NCI-H1105 treated with DMSO at 0.1 percent for 48 hours (cell line): ENCODE data around the gene COX7A2.

Experiments
- DNase-seq: peaks from one replicate; lab custom pipeline; 2025; lab: John Stamatoyannopoulos, UW

The COX7A2 gene, protein sequence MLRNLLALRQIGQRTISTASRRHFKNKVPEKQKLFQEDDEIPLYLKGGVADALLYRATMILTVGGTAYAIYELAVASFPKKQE

DNA sequence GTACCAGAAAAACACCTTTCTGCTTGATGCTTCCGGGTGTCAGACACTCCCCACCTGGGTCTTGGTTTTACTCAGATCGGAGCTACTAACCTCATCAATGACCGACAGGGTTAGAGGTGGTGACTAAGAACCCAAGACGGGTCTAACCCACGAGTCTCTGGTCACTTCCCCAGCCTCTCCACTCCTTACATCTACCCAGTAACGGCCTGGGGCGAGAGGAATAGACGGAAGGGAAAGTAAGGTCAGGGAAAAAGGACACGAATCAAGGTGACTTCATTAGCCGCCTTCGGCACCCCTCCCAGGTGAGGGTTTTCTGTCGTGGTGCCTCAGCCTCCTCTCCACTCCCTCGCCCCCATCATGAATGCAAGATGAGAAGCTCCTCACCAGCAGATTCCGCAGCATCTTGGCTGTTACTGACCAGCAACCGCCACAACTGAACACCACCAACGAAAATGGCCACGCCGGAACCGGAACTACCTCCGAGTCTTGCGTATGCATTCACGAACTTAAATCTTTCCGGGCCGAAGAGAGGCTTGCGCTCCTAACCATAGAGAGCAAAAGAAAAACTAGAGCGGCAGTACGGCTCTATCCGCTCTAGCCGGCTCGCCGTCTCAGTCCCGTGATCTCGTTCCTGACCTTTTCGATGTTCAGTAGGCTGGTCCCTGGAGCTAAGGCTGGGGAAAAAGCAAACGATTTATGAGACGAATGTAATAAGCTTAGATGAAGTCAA, at the start of gene COX7A2:
COX7A2 (minus strand) TSS at position 469 of the 730 bp plus-strand sequence; CDS start at position 402, 67 bp downstream.
- peak; percentile 99 for DNase-seq

DNA sequence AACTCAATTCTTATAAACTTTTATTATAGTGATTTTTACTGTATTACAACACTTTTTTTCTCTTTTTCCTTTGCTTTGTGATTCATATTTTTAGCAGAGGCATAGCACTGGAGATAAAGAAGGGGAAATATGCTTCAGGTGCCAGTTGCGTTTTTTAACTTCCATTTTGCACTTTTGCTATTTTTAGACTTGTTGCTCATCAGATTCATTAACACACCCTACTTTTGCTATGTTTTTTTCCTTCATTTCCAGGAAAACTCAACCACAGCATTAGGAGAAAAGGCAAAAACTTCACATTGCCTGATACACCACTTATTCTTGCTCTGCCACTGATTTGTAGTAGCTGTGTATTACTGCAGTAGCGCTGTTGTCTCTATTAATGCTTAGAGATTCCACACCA, 49.0 kb upstream of the COX7A2 start:
- DNase-seq: no peak

DNA sequence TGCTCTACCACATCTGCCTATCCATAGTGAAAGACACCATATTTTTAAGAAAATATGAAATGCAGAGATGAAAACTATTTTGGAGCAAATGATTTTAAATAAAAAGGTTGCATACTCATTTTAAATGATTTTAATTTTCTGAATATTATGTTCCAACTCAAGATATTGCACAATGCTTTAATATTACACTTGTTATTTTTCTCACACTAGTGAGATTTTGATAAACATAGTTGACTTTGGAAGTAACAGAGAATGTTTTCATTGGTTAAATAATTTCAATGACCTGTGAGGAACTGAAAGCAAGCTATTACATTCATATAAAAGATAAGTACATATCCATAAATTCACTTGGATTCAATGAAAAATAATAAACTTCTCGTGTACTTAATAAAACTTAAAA, 48.1 kb upstream of the COX7A2 start:
- no peak for DNase-seq

DNA sequence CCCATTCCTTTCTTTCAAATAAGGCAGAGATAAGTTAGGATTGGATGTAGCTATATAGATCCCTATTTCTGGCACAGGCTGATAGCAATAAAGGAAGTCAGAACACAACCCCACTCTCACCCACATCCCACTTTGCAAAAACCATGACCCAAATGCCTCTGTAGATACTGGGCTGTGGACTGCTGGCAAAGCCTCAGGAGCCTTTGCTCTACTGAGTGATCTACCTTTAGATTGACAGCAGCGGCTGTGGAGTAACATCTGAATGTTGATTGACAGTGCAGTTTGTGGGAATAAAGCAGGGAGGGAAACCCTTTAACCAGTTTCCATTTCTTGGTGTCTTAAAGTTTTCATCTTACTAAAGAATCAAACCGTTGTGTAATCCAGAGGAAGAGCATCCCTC, 47.7 kb upstream of the COX7A2 start:
- DNase-seq: no peak

DNA sequence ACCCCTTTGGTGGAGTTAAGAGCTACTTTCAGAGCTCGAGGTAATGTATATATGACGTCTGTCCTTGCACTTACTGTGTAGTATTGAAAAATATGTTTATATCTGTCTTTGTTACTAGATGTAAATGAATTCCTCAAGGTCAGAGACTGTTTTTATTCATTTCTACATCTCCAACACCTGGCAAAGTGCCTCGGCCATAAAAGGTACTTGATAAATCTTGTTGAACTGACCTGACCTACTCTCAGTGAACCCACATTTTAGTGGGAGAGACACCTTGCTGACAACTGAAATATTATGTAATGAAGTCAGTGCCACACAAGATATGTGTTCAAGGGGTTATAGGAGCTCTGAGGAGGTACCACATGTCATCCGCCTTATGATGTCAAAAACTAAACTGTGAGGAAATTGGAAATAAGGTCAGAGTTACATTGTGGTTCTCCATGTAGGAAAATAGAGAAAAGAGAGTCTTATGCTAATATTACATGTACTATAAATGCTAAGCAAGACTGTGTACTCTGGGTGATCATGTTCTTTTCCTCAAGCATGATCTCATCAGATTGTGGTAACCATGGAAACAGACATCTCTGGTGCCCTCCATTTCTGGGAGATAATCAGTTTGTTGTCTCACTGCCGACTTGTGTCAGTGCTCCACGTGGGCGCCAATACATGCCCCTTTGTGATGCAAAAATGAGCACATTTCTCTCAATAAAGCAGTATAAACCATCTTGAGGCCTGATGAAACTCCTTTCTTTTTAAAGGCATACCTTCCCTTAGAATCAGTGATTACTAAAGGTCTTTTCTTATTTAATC, 46.7 kb upstream of the COX7A2 start:
- DNase-seq: no peak

DNA sequence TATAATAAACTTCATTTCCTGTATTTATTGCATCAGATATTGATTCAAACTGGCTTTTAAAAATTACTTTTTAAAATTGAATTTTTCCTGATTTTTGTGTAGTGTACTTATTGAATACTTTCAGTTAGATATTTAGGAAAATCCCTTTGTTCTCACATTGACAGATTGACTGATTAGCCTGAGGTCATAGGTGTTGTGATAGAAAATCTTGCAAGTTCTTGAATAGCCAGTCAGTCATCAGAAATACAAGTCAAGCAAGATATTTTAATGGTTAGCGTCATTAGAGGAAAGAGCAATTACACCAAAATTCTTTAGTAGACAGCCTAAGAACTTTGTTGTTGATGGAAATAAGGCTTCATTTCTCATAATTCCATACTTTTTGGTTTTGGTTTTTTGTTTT, 44.4 kb upstream of the COX7A2 start:
- DNase-seq: no peak

DNA sequence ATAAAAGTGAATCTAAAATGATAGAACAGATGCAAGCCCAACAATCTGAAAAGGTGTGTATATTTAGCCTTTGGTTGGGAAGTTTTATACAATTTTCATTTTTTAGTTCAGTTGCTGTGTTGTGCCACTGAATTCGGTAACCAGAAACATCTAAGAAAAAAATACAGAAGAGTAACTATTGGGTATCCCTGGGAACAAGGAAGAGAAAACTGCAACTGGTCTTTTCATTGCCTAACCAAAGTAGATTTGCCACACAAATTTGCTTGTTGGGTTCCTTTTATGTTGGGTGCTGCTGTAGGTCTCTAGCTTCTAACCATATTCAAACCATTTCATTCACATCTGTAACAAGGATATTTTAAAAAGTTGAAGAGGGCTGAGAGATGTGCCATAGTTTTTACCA, 43.8 kb upstream of the COX7A2 start:
- no peak for DNase-seq

DNA sequence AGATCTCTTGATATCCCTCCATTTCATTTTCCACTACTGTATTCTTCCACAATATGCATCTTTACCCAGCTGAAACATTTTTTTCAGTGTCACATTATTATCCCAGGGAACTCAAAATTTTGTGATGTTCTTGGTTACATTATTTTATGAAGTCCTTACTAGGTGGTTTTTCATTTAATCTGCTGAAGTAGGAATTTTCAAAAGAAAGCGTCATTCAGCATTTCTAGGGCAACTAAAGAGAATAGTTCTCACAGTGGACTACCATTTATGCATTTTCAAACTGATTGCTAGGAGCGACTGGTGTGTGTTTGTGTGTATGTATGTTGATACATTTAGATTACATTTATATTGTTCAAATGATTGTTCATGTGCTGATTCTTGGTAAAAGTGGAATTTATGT, 43.4 kb upstream of the COX7A2 start:
- DNase-seq: no peak

DNA sequence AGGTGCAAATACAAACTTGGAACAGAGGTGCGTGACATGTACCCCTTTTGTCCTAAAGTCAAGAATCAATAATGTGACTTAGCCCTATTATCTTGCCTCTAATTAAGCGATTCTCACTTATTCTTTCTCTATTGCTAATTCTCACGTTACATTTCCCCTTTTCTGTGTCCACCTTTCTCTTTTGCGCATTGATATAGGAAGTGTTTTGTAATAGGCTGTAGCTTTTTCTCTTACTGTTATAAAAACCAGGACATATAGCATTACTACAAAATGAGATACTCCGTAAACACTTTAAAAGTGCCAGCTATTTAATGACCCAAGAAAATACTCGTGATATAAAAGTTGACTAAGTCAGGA, 41.7 kb upstream of the COX7A2 start:
- DNase-seq: no peak

DNA sequence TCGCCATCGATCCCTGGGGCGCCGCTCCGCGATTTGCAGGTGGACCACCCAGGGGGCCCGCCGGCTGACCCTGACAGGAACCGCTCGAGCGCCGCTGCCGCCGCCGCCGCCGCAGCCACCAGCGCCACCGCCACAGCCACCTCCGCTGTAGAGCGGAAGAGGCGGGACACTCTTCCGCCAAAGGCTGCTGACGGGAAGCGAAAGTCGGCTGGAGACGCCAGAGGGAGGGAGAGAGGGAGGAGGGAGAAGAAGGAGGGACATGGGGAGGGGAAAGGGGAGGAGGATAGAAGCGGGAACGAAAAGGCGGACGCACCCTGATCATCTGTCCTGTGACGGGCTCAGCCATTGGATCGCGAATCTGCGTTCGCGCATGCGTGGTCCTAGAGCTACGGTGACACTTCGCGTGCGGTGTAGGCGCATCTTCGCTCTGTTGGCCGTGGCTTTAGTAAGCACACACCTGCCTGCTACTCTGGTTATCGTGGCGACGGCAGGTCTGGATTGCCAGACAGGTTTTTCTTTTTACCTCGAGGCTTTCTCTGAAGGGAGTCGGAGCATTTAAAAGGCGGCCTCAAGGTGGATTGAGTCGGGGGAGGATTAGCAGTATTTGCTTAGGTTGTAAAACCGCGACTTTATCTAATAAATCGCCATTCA, 41.2 kb upstream of the COX7A2 start, which contains the start of gene TMEM30A:
TMEM30A (minus strand) TSS at position 161 of the 651 bp plus-strand sequence; CDS start at position 7, 154 bp downstream.
- peak; percentile 99 for DNase-seq

DNA sequence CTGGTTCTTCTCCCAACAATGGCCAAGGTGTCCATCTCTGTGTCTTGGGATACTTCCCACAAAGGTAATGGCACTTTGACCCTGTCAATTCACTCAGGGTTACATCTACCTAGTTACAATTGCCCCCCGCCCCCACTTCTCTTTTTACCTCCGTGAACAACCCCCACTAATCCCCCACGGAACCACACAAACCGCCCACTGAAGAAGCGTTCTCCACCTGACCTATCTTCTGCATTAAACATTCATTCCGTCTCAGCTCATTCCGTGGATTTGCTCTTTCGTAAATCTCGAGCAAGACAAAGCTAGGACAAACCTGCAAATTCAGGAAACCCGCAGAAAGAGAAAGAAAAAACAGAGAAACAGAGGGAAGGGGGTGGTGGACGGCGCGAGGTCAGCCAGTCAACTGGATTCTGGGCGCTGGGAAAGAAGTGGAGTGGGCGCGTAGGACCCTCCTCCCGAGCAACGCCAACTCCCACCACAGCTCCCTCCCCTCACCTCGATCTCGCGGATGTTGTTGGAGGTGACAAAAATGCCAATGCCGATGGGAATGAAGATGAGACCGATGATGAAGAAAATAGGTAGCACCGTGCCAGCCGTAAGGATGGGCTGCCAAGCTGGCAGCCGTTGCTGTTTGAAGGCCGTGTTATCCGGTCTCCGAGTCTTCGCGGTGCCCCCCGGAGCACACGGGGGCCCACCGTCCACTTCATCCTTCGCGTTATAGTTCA, 40.5 kb upstream of the COX7A2 start:
- peak; percentile 56 for DNase-seq

DNA sequence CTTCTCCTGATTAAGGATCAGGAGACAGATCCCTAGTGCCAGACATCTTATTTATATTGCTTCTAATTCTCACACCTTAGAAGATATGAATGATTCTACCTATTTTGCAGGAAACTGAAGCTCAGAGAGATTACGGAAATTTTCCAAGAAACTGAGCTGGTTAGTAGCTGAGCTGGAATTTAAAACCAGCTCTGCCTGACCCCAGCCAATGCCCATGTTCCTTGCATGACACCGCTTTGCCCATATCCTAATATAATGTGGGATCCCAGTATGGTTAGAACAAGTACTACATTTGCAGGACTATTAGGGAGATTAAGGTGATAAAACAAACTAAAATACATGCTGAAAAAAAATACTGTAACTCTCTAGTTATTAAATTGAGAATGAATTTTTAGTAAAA, 39.1 kb upstream of the COX7A2 start:
- DNase-seq: no peak

DNA sequence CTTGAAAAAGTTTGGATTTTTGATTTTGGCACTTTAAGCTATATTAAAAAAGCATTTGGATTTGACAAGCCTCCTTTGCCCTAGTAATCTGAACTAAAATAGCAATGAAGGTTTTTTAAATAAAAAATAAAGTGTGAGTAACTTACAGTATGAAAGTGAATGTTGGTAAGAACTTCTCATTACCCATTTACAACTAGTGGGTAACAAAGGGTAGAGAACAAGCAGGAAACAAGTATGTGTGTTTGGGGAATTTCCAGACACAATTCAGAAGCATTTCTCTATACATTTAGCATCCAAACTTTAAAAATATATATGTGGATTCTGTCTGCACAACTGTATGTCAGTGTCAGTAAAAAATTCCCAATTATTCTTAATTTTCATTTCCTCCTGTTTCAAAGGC, 38.1 kb upstream of the COX7A2 start:
- no peak for DNase-seq

DNA sequence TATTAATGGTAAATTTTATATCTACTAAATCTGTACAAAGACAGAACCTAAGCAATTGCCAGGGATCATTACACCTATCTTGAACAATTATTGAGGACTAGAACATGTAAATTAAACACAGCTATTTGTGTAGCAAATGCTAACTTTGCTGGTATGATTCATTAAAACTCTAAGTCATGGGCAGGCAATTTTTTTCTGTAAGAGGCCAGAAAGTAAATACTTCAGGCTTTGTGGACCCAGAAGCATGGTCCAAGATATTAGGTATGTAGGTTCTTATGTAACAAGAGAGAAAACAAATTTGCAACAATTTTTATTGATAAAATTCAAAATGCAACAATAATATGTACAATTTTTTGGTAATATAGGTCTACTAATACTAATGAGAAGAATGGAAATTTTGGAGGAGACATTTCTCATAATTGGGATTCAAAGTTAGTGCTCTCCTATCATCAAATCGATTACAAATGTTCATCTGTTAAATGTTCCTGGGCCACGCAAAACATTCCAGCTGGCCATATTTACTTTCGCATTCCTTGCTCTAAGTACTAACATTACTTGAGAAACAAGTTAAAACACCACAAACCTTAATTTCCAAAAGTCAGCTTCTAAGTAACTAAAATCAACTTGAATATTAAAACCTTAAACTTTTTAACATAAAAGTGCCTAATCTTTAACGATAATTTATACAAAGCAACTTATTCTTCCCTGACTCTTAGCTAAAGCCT, 36.7 kb upstream of the COX7A2 start:
- DNase-seq: no peak

DNA sequence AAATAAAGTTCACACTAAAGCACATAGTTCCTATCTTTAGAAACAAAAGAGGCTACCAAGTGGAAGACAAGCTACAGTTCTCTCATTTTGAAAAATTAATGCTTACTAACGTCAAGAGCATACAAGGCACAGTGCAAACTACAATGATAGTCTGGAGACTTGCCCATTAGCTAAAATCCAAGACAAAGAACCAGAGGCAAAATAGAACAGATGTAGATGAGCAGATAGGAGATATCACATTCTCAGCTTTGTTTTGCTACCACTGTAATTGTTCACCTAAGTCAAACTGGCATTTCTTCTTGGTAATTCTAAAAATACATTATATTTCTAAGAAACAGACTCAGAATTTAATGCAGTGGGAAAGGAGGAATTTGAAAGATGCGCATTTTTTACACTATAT, 35.8 kb upstream of the COX7A2 start:
- no peak for DNase-seq

DNA sequence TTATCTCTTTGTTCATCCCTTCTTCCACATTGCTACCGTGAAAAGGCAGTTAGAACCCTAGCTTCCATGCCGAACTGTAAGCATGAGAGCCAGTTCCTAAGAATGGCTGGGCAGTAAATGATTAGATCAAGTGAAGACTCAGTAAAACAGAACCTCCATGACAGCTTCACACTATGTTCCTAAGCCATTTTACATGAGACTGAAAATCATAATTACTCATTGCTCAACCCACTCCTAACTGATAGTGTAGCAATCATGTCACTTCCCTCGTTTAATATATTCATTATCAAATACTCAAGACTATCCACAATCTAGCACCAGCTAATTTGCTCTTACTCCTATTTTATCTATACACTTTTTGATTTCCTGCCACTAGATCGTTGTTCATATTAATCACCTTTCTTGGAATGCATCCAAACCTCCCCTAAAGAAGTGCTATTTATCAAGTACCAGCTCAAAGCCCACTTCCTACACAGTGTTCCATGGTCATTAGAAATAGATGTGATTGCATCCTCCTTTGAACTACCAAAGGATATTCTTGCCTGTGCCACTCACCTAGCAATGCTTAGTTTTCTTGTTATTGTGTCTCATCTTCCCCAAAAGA, 35.0 kb upstream of the COX7A2 start:
- peak; percentile 59 for DNase-seq

DNA sequence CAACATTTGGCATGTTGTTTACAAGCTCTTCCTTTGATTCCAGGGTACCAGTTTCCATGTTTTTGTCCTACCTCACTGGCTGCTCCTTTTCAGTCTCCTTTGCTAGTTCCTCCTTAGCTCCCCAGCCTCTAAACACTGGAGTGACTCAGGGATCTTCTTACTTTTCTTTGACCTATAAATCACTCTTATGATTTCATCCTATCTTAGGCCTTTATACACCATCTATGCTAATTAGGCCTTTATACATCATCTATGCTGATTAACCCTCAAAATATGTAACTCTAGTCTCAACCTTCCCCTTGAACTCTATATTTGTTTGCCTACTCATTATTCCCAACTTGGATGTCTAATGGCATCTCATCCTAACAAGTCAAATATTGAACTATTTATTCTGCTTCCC, 31.5 kb upstream of the COX7A2 start:
- DNase-seq: no peak

DNA sequence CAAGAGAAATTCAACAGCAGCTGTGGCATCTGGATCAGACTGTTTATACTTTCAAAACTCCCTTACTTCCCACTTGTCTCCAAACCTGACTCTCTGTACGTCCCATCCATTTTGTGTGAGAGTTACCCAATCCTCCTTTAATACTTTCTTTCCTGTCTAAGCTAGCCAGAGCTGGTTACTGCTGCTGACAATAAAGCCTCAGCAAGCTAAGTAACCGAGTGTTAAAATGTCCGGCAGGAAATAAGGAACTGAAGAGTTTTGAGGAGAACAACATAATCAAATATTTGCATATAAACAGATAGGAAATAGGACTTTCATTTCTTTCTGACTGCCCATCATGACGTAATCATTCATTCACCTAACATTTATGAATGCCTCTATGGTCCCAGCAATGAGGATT, 29.4 kb upstream of the COX7A2 start:
- DNase-seq: no peak

DNA sequence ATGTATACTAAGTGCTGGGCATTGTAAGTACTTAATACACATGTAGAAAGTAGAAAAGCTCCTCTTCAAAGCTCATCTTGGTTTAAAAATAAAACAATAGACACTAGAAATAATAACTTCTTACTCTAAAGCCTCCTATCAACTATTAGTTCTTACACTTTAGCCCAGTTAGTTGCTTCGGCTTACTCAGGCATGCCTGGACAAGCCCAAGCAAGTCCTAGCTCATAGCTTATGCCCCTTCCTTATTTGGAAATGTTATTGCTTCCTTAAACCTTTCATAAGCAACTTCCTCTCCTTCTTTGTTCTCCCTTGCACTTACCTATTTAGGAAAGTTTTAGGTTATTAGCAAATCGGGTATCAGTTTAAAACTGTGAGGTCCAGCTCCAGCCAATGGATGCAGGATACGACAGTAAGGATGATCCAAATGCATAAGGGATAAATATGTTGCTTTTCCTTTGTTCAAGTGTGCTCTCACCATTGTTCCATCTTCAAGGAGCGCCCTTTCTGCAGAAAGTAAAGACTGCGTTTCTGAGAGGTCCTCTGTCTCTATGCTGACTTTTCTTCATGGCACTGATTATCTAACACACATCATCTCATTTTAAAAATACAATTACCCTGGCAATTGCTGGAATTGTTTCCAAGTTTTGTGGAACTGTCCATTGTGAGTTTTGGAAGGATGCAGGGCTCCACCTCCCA, 28.7 kb upstream of the COX7A2 start:
- peak; percentile 18 for DNase-seq

DNA sequence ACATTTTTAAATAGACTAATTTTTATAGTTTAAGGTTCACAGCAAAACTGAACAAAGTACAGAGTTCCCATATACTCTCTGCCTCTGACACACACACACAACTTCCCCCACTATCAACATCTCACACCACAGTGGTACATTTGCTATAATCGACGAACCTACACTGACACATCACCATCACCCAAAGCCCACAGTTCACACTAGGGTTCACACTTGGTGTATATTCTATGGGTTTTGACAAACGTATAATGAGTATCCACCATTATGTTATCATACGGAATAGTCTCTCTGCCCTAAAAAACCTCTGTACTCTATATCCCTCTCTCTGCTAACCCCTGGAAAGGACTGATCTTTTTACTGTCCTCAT, 25.4 kb upstream of the COX7A2 start:
- no peak for DNase-seq
